ENCODE data around the gene STKLD1. TPM values are rescaled to one million over a fixed set of nuclear protein-coding genes. Genes with fewer than 3 reads are reported as not detected.

The STKLD1 gene
- total RNA-seq, 1 donor from 2014 or later = 0.62 TPM

DNA sequence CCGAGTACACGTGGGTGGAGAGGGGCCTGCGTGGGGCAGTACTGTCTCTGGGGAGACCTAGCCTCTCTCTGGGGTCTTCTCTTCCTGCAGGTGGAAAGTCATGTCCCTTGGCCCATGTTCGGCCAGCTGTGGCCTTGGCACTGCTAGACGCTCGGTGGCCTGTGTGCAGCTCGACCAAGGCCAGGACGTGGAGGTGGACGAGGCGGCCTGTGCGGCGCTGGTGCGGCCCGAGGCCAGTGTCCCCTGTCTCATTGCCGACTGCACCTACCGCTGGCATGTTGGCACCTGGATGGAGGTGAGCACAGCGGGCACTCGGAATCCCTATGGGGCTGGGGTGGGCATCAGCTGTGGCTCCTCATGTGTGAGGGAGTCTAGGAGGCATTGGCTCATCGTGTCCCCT is 78.2 kb downstream of the STKLD1 start:
- no peak for DNase-seq (ENCODE audit: low spot score)

DNA sequence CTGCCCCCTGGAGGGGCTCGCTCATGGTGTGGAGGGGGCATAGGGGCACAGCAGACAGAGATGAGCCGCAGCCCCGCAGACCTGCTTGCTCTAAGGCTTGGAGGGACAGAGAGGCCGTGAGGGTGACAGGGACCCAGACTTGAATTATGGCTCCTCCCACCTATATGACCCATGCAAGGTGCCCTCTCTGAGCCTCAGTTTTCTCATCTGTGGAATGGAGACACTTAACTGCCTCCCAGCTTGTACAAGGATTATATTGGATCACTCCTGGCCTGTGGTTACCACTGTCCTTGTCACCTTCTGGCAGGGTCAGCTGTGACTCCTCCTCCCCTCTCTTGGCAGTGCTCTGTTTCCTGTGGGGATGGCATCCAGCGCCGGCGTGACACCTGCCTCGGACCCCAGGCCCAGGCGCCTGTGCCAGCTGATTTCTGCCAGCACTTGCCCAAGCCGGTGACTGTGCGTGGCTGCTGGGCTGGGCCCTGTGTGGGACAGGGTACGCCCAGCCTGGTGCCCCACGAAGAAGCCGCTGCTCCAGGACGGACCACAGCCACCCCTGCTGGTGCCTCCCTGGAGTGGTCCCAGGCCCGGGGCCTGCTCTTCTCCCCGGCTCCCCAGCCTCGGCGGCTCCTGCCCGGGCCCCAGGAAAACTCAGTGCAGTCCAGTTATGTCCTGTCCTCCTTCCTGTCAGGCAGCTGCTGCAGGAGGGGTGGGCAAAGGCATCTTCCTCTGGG is 78.9 kb downstream of the STKLD1 start:
- DNase-seq (ENCODE audit: low spot score) = no peak
- intact Hi-C loops (cut with DNase I) = loop anchor here (5.0 kb wide), 1 partner anchor 38 kb away; the partner anchor contains the start of gene REXO4

More for the DNA sequence above, 78.2 kb downstream of the STKLD1 start:
- intact Hi-C loops (cut with DNase I) = no loop called here

Other genes with a start within 250 kb of the STKLD1 start
- gene GBGT1, start 212.5 kb upstream of the STKLD1 start, total RNA-seq = 4.6 TPM
- gene OBP2B, start 167.1 kb upstream of the STKLD1 start, total RNA-seq = not detected
- 2.0 TPM for gene ABO, start 101.2 kb upstream of the STKLD1 start, total RNA-seq
- gene SURF6, start 40.2 kb upstream of the STKLD1 start, total RNA-seq = 14.2 TPM
- 20.2 TPM for gene MED22, start 28.2 kb upstream of the STKLD1 start, total RNA-seq
- gene RPL7A, start 28.1 kb upstream of the STKLD1 start, total RNA-seq = 761 TPM
- gene SURF1, start 19.9 kb upstream of the STKLD1 start, total RNA-seq = 58.7 TPM
- 12.5 TPM for gene SURF2, start 19.8 kb upstream of the STKLD1 start, total RNA-seq
- gene SURF4, start 306 bp upstream of the STKLD1 start, total RNA-seq = 80.2 TPM
- gene REXO4, start 41.6 kb downstream of the STKLD1 start, total RNA-seq = 12.2 TPM
- gene ADAMTS13, start 46.0 kb downstream of the STKLD1 start, total RNA-seq = 3.3 TPM
- gene CACFD1, start 83.6 kb downstream of the STKLD1 start, total RNA-seq = 15.0 TPM
- gene SLC2A6, start 102.7 kb downstream of the STKLD1 start, total RNA-seq = 3.6 TPM
- not detected for gene MYMK, start 148.6 kb downstream of the STKLD1 start, total RNA-seq
- 9.6 TPM for gene ADAMTSL2, start 158.3 kb downstream of the STKLD1 start, total RNA-seq
- gene FAM163B, start 233.0 kb downstream of the STKLD1 start, total RNA-seq = not detected